Sigmoid colon (tissue), 4 donors: ENCODE results near the gene SLC22A24.

Experiments
- CTCF ChIP-seq, 4 experiments: fragments of 450-650 bp in 3 of 4; fragments of 200-600 bp in 1 of 4; IDR thresholded peaks; one replicate each; pipeline ENCODE4 v1.5.1; 2016 to 2019; ENCODE audit warnings: antibody characterized with exemption in 4 of 4, mild to moderate bottlenecking in 3 of 4, moderate library complexity in 2 of 4
- EP300 ChIP-seq, 4 donors: sonication (generic); formaldehyde crosslinking; IDR thresholded peaks; one replicate each; pipeline ENCODE4 v1.6.1; 2017; ENCODE audit warnings: antibody characterized with exemption in 4 of 4
- POLR2A ChIP-seq, 2 donors: fragments of 450-650 bp; IDR thresholded peaks; one replicate each; pipeline ENCODE4 v1.6.1; 2016; ENCODE audit warnings: antibody characterized with exemption in 2 of 2, mild to moderate bottlenecking in 2 of 2, moderate library complexity in 2 of 2
- POLR2AphosphoS5 ChIP-seq, 4 donors: sonication (generic); formaldehyde crosslinking; IDR thresholded peaks; one replicate each; pipeline ENCODE4 v1.6.1; 2017; ENCODE audit warnings: antibody characterized with exemption in 4 of 4

- TF ChIP-seq CTCF (IDR thresholded peaks at IDR 0.05) (no peak), POLR2AphosphoS5 (IDR thresholded peaks at IDR 0.05) (no peak), POLR2A (IDR thresholded peaks at IDR 0.05) (no peak), EP300 (IDR thresholded peaks at IDR 0.05) (no peak)
These were observed 35.5 kb upstream of the SLC22A24 start for GRCh38 chr11:63179432-63180041.
